Epidermal melanocyte (primary cell): ENCODE data around the gene ISM1.

ENCODE experiments used
- DNase-seq: peaks from one replicate; pipeline ENCODE4 v3.0.0; 2011; ENCODE audit warnings: low spot score; ENCODE audit not compliant: insufficient read length

Gene ISM1

DNA sequence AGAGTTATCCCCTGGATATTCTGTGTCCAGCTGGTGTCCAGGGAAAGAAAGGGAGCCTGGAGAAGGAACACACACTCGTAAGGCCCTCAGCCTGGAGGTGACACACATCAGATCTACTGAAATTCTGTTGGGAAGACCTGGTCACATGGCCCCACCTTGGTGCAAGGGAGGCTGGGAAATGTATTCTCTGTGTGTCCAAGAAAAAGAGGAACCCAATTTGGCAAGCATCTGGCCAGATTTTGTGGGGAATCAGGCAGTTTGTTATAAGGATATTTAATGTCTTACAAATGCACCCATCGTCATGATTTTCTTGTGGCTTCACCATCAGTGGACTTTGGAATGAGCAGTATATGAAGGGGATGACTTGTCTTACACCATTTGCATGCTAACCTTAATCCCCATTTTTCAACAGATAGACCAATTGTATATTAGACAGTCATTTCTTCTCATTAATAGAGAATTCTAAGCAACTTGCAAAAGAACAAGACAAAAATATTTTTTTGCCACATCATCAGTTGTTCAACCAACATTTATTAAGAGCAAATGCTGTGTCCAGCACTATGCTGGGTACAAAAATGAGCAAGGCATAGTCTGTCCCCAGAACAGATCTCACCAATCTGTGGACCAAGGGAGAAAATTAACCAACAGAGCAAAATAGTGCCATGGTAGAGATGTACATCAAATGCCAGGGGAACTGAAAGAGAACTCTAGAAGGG, 59.7 kb downstream of the ISM1 start:
- no peak for DNase-seq

GRCh38 chr20:13283869-13284829, 63.1 kb downstream of the ISM1 start:
- no peak for DNase-seq

GRCh38 chr20:13284830-13285229, 63.8 kb downstream of the ISM1 start:
- DNase-seq: no peak

DNA sequence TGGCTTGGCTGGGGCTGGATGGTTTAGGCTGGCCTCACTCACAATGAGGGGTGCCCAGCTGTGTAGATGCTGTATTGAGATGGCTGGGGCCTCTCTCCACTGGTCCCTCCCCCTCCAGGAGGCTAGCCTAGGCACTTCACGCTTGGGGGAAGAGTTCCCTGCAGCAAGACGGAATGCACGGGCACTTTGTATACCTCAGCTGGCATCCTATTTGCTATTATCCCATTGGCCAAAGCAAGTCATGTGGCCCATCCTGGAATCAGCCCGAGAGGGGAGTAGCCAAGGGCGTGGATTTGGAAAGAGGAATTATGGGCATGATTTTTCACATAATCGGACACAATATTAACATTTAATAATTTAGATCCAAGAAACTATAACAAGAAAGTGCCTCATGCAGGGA, 64.3 kb downstream of the ISM1 start:
- DNase-seq: no peak

- DNase-seq: no peak
Observed at GRCh38 chr20:13286052-13286451, 65.0 kb downstream of the ISM1 start.

GRCh38 chr20:13286607-13287006, 65.5 kb downstream of the ISM1 start:
- DNase-seq: no peak

GRCh38 chr20:13288357-13288756, 67.3 kb downstream of the ISM1 start:
- no peak for DNase-seq

- no peak for DNase-seq
Observed at GRCh38 chr20:13289031-13289430, 68.0 kb downstream of the ISM1 start.

- no peak for DNase-seq
Observed at GRCh38 chr20:13290724-13291123, 69.7 kb downstream of the ISM1 start.

GRCh38 chr20:13291157-13291556, 70.1 kb downstream of the ISM1 start:
- DNase-seq: no peak

GRCh38 chr20:13292201-13292885, 71.3 kb downstream of the ISM1 start:
- no peak for DNase-seq

- no peak for DNase-seq
Observed at GRCh38 chr20:13294522-13294921, 73.4 kb downstream of the ISM1 start.

GRCh38 chr20:13295637-13296036, 74.6 kb downstream of the ISM1 start:
- no peak for DNase-seq

GRCh38 chr20:13296070-13296469, 75.0 kb downstream of the ISM1 start:
- no peak for DNase-seq

GRCh38 chr20:13297147-13297899, 76.2 kb downstream of the ISM1 start:
- no peak for DNase-seq

- no peak for DNase-seq
Observed at GRCh38 chr20:13298692-13299373, 77.8 kb downstream of the ISM1 start.

DNA sequence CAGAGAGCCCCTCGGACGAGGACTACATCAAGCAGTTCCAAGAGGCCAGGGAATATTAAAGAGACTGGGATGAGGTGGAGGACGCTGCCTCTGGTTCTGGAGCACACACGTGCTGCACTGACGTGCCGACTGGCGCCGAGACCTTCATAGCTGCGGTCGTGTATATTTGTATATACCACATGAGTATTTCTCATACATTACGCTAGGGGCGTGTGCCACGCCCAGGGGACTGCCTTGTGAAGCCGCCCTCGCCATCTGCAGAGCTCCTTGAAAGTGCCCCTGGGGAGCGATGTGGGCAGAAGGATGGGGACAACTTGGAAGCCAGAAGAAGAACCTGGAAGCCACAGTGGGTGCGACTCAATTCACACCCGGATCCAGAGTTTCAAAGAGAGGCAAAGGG, 78.3 kb downstream of the ISM1 start:
- no peak for DNase-seq

GRCh38 chr20:13301596-13301995, 80.5 kb downstream of the ISM1 start:
- no peak for DNase-seq

GRCh38 chr20:13302647-13303450, 81.8 kb downstream of the ISM1 start:
- DNase-seq: no peak

DNA sequence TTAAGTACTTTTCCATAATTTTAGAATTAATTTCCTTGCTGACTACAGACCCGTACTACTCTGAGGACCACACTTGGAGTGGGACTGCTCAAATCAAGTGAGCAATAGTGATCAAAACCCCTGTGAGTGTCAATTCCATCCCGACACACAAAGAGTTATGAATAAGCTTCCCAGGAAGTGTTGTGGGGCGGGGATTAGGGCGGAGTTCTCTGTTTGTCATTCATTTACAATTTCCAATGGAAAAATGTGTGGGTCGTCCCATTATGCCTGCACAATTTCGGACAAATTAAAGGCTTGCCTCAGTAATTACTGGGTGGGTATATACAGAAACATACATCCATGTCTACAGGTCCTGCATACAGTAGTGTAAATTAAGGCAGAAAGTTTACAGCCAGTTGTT, 84.2 kb downstream of the ISM1 start:
- DNase-seq: no peak
